HL-60 (cell line): ENCODE data around the gene C2orf92.

Source experiments
- TF ChIP-seq, protein P1 (sequence below): IDR thresholded peaks from 2 replicates; pipeline ENCODE4 v1.6.1; 2012; ENCODE audit warnings: low read depth; ENCODE audit not compliant: insufficient replicate concordance
- TF ChIP-seq, protein P2 (sequence below): IDR thresholded peaks from one replicate; pipeline ENCODE4 v1.5.1; 2011; ENCODE audit warnings: low read length, control low read depth, inconsistent platforms; ENCODE audit not compliant: insufficient read depth

DNA sequence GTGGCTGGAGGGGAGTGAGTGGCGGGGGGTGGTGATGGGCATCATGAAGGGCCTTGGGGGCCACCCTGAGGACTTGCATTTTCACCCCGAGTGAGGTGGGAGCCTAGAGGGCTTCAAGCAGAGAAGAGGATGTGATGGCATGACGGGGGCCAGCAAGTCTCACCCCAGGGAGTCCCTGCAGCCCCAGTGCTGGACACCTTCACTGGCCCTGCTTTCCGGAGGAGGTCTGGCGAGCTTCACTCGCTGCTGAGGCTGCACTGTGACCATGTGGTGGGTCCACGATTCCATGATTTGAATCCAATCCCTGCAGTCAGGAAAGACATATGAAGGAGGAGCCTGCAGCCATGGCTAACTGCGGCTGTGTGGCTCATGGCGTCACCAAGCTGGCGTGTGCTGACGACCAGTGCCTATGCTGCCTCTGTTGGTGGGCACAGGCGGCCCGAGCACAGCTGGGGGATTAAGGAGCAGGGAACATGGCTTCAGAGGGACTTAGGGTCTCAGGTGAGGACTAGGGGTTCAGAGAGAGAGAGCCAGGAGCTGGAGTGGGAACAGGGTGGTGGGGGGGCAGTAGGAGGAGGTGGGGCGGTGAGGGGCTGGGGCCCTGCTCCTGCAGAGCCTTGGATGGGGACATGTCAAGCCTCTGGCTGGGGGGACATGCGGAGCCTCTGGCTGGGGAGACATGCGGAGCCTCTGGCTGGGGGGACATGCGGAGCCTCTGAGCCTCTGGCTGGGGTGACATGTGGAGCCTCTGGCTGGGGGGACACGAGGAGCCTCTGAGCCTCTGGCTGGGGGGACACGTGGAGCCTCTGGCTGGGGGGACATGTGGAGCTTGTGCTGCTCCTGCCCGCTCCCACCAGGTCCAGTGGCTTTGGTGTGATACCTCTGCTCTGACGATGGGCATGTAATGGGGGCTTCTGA lies 47.4 kb downstream of the C2orf92 start:
- TF ChIP-seq, protein P1, sequence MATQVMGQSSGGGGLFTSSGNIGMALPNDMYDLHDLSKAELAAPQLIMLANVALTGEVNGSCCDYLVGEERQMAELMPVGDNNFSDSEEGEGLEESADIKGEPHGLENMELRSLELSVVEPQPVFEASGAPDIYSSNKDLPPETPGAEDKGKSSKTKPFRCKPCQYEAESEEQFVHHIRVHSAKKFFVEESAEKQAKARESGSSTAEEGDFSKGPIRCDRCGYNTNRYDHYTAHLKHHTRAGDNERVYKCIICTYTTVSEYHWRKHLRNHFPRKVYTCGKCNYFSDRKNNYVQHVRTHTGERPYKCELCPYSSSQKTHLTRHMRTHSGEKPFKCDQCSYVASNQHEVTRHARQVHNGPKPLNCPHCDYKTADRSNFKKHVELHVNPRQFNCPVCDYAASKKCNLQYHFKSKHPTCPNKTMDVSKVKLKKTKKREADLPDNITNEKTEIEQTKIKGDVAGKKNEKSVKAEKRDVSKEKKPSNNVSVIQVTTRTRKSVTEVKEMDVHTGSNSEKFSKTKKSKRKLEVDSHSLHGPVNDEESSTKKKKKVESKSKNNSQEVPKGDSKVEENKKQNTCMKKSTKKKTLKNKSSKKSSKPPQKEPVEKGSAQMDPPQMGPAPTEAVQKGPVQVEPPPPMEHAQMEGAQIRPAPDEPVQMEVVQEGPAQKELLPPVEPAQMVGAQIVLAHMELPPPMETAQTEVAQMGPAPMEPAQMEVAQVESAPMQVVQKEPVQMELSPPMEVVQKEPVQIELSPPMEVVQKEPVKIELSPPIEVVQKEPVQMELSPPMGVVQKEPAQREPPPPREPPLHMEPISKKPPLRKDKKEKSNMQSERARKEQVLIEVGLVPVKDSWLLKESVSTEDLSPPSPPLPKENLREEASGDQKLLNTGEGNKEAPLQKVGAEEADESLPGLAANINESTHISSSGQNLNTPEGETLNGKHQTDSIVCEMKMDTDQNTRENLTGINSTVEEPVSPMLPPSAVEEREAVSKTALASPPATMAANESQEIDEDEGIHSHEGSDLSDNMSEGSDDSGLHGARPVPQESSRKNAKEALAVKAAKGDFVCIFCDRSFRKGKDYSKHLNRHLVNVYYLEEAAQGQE = no peak
- TF ChIP-seq, protein P2, sequence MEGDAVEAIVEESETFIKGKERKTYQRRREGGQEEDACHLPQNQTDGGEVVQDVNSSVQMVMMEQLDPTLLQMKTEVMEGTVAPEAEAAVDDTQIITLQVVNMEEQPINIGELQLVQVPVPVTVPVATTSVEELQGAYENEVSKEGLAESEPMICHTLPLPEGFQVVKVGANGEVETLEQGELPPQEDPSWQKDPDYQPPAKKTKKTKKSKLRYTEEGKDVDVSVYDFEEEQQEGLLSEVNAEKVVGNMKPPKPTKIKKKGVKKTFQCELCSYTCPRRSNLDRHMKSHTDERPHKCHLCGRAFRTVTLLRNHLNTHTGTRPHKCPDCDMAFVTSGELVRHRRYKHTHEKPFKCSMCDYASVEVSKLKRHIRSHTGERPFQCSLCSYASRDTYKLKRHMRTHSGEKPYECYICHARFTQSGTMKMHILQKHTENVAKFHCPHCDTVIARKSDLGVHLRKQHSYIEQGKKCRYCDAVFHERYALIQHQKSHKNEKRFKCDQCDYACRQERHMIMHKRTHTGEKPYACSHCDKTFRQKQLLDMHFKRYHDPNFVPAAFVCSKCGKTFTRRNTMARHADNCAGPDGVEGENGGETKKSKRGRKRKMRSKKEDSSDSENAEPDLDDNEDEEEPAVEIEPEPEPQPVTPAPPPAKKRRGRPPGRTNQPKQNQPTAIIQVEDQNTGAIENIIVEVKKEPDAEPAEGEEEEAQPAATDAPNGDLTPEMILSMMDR = no peak
